GM12891 (cell line): ENCODE results near the gene TEK. TPM values are rescaled to one million over a fixed set of nuclear protein-coding genes. Genes with fewer than 3 reads are reported as not detected.

Source experiments
- DNase-seq: peaks from one replicate; pipeline ENCODE4 v3.0.0; 2011; ENCODE audit warnings: low spot score; ENCODE audit not compliant: insufficient read length
- FAIRE-seq: peaks from 2 replicates; lab custom pipeline; 2011; peaks lifted over from hg19 to GRCh38; lab: Jason Lieb, UNC
- PAX5 ChIP-seq: IDR thresholded peaks from 2 replicates; pipeline ENCODE4 v1.6.1; 2011; ENCODE audit warnings: low read length, moderate library complexity, mild to moderate bottlenecking; ENCODE audit not compliant: insufficient read depth, severe bottlenecking
- POLR2A ChIP-seq: IDR thresholded peaks from 2 replicates; pipeline ENCODE4 v1.6.1; 2011; ENCODE audit warnings: low read depth, low read length, control low read depth
- POLR2AphosphoS5 ChIP-seq: IDR thresholded peaks from 2 replicates; pipeline ENCODE4 v1.6.1; 2011; ENCODE audit warnings: low read depth, low read length, control low read depth
- POU2F2 ChIP-seq: IDR thresholded peaks from 2 replicates; pipeline ENCODE4 v1.6.1; 2011; ENCODE audit warnings: low read depth, mild to moderate bottlenecking, control low read depth, low read length, moderate library complexity
- SPI1 ChIP-seq: IDR thresholded peaks from 2 replicates; pipeline ENCODE4 v1.6.1; 2011; ENCODE audit warnings: low read depth, low read length, control low read depth
- TAF1 ChIP-seq: IDR thresholded peaks from 2 replicates; pipeline ENCODE4 v1.6.1; 2011; ENCODE audit warnings: low read depth, low read length, control low read depth
- polyA plus RNA-seq: library from polyadenylated mRNA; unstranded; fragments of >200 nt; gene quantifications from one replicate; pipeline ENCODE4 v1.2.1, GENCODE V29; 2012; ENCODE audit warnings: low read depth, missing spikeins, inconsistent platforms; ENCODE audit not compliant: missing spikeins

The TEK gene
- not detected for polyA plus RNA-seq

DNA sequence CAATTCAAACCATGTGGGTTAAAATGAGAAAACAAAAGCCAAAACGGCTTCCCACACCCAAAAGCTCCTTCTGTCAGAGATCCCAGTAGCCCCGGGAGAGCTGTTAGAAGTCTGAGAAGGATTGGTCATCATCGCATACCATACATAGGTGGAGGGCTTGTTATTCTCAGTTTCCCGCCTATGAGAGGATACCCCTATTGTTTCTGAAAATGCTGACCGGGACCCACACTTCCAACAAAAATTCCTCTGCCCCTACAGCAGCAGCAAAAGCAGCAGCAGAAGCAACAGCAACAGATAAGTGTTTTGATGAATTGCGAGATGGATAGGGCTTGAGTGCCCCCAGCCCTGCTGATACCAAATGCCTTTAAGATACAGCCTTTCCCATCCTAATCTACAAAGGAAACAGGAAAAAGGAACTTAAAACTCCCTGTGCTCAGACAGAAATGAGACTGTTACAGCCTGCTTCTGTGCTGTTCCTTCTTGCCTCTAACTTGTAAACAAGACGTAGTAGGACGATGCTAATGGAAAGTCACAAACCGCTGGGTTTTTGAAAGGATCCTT is at the start of gene TEK:
TSS of gene TEK (plus strand) at position 245 of the 561 bp plus-strand sequence. CDS start 366 bp downstream, outside the sequence.
- no peak for FAIRE-seq
- TF ChIP-seq POLR2AphosphoS5, result no peak
- no peak for TF ChIP-seq POLR2A
- no peak for TF ChIP-seq SPI1
- no peak for DNase-seq

DNA sequence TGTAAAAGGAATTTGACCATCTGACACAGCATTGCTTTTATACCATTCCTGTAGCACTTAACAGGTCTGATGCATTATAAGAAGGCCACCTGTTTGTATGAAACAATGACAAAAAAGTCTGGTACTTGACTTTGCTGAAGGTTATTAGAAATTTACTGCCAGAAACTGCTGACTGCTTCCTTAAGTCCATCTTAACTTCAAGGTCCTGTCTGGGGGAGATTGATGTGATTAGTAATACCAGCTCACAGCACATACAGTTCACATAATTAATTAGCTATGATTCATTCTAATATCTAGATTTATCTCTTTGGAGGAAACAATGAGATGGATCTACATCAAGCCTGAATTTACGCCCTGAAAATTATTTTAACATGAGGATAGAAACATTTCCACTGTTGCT is 49.6 kb upstream of the TEK start:
- no peak for FAIRE-seq
- TF ChIP-seq POLR2A (no peak), PAX5 (no peak), POU2F2 (no peak), TAF1 (no peak), POLR2AphosphoS5 (no peak), SPI1 (no peak)
- no peak for DNase-seq

DNA sequence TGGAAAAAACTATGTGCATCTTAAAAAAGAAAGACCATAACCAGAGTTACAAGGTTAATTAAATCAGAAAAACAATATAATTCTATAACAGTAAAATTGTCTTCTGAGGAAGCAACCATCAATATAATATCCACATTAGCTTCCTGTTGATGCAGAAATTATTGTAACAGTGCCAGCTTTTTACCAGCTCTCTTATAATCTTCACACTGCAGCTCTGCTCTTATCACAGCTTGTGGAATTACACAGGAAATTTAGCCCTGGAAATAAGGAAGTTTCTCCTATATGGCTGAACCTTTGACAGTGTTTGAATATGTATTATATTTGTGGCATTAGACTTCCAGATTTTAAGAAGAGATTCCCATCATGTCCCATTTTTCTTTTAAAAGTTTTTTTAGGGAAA is 49.1 kb upstream of the TEK start:
- TF ChIP-seq POLR2AphosphoS5 (no peak), POLR2A (no peak), POU2F2 (no peak), SPI1 (no peak), TAF1 (no peak), PAX5 (no peak)
- FAIRE-seq (no peak), DNase-seq (no peak)

DNA sequence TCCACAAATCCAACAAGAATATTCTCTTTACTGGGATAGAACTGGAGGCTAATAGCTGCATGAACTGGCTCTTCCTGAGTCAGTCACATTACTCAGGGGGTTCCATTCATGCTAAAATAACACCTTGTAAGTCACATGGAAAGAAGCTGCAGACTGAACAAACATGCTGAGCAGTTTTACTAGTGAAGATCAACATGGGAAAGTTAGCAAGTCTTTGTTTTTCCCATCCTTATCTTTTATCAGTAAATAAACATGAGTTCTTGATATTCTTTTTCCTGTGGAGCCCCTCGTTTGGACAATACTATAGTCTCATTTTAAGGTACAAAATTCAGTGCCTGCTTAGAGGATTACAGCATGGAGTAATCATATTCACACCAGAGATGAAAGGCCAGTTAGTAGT is 43.7 kb upstream of the TEK start:
- TF ChIP-seq POLR2A (no peak), POU2F2 (no peak), PAX5 (no peak), POLR2AphosphoS5 (no peak), TAF1 (no peak), SPI1 (no peak)
- FAIRE-seq (no peak), DNase-seq (no peak)

DNA sequence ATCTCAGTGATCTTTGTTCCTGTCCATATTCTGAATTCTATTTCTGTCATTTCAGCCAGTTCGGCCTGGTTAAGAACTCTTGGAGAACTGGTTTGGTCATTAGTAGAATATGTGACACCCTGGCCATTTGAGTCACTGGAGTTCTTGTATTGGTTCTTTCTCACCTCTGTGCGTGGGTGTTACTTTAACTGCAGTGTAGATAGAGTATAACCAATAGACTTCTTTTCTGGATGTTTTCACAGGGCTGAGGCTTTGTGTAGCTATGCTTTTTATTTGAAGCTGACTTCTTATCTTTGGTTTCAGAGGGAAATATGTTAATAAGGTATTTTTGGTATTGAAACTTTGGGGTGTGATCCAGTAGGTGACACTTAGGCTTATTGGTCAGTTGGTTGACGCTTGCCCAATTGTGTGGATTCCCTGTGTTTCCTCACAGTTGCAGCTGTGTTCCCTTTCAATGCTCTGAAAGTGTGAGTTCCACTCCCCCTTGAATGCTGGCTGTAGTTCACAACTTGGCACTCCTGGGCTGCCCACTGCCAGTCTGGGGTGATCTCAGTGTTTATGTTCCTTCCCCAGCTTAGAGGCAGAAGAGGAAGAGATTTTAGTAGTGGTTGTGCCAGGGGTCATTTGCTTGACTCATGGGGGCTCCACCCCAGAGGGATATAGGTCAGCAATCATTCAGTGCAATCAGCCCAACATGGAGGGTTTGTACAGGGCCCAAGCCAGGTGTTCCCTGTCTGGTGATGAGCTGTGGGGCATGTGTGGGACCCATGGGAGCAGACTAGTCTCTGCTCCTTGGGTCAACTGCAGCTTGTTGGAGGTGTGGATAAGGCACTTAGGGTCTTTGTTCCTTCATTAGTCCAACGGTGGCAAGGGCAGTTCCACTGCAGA is 34.9 kb upstream of the TEK start:
- TF ChIP-seq TAF1, result no peak
- TF ChIP-seq PAX5, result no peak
- TF ChIP-seq POLR2AphosphoS5, result no peak
- no peak for TF ChIP-seq POU2F2
- TF ChIP-seq SPI1, result no peak
- no peak for TF ChIP-seq POLR2A
- no peak for FAIRE-seq

DNA sequence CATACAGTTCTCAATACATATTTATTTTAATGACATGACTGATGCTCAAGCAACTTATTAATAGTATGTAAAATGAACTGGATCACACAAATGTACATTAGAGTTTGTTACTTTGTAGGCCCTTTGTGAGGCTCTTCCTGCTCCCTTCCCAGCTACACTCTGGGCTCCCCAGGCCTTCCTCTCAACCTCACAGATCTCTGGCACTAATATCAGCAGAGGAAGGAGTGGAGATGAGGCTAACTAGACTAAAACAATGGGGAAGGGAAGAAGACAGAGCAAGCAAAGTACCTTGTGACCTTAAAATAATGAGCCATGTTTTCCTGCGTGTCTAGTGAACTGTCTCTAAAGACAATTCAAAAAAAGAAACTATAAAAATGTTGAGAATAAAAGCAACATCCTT is 30.3 kb upstream of the TEK start:
- TF ChIP-seq POU2F2, result no peak
- no peak for TF ChIP-seq POLR2A
- TF ChIP-seq PAX5, result no peak
- no peak for TF ChIP-seq SPI1
- TF ChIP-seq POLR2AphosphoS5, result no peak
- no peak for FAIRE-seq
- no peak for DNase-seq

More for the DNA sequence above, 34.9 kb upstream of the TEK start:
- DNase-seq, result no peak

DNA sequence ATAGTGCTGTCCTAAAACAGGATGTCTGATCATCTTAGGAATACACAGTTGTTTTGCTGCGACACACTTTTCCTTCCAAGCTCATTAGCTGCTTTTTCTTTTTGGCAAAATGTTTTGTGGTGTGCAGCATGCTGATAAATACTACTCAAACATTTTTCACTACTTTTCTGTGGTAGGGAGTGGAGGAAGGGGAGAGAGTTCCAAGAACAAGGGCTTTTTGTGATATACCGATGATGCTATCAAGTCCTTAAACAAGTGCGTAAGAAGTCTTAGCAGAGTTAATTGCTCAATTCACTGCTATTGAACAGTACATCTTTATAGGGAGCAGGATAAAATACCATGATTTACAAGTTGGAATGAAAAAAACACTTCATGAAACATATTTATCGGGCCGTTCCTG is 23.6 kb upstream of the TEK start:
- DNase-seq (no peak), FAIRE-seq (no peak)
- TF ChIP-seq SPI1, result no peak
- TF ChIP-seq TAF1, result no peak
- no peak for TF ChIP-seq POLR2A
- no peak for TF ChIP-seq POLR2AphosphoS5
- no peak for TF ChIP-seq PAX5
- TF ChIP-seq POU2F2, result no peak

DNA sequence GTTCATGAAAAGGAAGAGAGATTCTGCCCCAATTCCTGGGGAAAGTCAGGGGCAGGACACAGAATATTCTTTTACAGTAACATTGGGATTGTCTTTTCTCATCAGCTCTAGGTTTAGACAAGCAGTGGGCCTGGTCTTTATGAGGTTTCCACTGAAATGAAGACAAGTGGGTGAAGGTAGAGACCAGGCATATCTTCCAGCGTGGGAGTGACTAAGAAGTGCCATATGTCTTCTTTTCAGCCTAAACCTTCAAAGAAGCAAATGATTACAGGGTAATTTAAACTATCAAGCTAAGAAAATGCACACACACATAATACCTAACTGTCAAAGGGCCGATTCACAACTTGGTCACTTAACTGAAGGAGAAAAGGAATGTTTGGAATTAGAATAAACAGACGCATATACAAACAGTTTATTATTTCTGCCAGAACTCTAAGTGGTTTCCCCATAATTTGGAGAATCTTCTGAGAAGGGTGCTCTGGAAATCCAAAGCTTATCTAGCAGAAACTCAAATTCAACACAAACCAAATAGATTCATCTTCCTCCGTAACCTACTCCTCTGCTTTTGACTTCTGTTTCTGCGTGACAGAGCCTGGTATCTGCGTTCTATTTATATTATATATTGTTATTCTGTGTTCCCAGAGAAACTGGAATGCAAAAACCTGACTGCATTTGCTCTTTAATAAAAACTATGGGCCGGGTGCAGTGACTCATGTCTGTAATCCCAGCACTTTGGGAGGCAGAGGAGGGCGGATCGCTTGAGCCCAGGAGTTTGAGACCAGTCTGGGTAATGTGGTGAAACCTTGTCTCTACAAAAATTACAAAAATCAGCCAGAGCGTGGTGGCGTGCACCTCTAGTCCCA is 22.0 kb upstream of the TEK start:
- FAIRE-seq (no peak), DNase-seq (no peak)
- no peak for TF ChIP-seq SPI1
- TF ChIP-seq POLR2AphosphoS5, result no peak
- no peak for TF ChIP-seq POLR2A
- no peak for TF ChIP-seq TAF1
- TF ChIP-seq POU2F2, result no peak
- TF ChIP-seq PAX5, result no peak

DNA sequence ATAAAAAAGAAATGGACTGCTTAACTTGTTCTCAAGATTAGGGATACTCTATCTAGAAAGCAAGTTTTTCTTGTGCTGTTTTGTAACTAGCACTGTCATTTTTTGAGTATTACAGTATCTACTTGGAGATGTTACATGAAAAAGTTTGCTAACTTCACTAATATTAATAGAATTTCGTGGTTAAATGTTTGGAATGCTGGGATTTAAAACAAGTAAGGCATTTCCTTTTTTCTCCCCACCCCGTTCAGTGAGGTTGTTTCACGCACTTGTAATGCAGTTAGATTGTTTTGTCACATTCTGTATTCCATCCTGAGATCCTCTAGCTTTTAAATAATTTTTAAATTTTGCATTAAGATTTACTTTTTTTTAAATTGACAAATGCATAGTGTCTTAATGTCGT is 20.0 kb upstream of the TEK start:
- no peak for DNase-seq
- no peak for FAIRE-seq
- no peak for TF ChIP-seq POLR2A
